ENCODE data around the gene NACC2. TPM values are rescaled to one million over a fixed set of nuclear protein-coding genes. Genes with fewer than 3 reads are reported as not detected.
"Not testable (repeated sequence)": the region's sequence is repeated elsewhere in the genome, so short reads cannot be mapped to it uniquely, and the experiment has no call there.

The NACC2 gene
- total RNA-seq, 1 experiment from 2014 or later = 62.0 TPM

GRCh38 chr9:136042541-136042940 lies 52.5 kb downstream of the NACC2 start:
- no TSS peak for BruUV-seq (replicated peaks)
- TF ChIP-seq REST (IDR thresholded peaks at IDR 0.05; ENCODE audit: insufficient read depth in 1 of 2, low read depth in 2 of 2, low read length in 1 of 2) = no peak
- TF ChIP-seq POLR2AphosphoS5 (IDR thresholded peaks at IDR 0.05; ENCODE audit: low read depth, low read length) = no peak
- in situ Hi-C loops (cut with HindIII; ENCODE audit: low pct_unique_long_range_greater_than_20kb, low sequenced_read_pairs) = no loop called here
- ChIA-PET CTCF (no interaction called here), POLR2A (no interaction called here)
- Histone ChIP-seq H3K4me1 (ENCODE audit: control insufficient read depth, insufficient read depth, low read length) (peaks cover 9% of the 10 kb centered on the region), H3K27ac (ENCODE audit: low read length) (no peak overlapping the region), H3K4me3 (ENCODE audit: low read depth in 2 of 2, low read length in 2 of 2) (no peak overlapping the region), H3K9me3 (ENCODE audit: control insufficient read depth, insufficient read depth, low read depth, low read length) (no peaks in the 10 kb centered on the region), H3K27me3 (ENCODE audit: control insufficient read depth, insufficient read depth, low read length) (no peaks in the 10 kb centered on the region), H3K36me3 (ENCODE audit: control insufficient read depth, insufficient read depth, low read length) (no peaks in the 10 kb centered on the region)
- intact Hi-C loops (cut with micrococcal nuclease; ENCODE audit: unreplicated experiment) = no loop called here
- no peak for ATAC-seq
- no peak for DNase-seq (ENCODE audit: low read depth, low spot score)

GRCh38 chr9:136040848-136041247 lies 54.2 kb downstream of the NACC2 start:
- POLR2A ChIA-PET = interaction anchor here (0.6 kb wide), 1 partner anchor 41 kb away, joined by 3 read pairs; no protein-coding TSS in a partner anchor
- BruUV-seq (replicated peaks); H3K36me3 ChIP-seq (ENCODE audit: control insufficient read depth, insufficient read depth, low read length); H3K4me3 ChIP-seq (ENCODE audit: low read depth in 2 of 2, low read length in 2 of 2); ATAC-seq; H3K27me3 ChIP-seq (ENCODE audit: control insufficient read depth, insufficient read depth, low read length); intact Hi-C loops (cut with micrococcal nuclease; ENCODE audit: unreplicated experiment); CTCF ChIA-PET; H3K9me3 ChIP-seq (ENCODE audit: control insufficient read depth, insufficient read depth, low read depth, low read length); in situ Hi-C loops (cut with HindIII; ENCODE audit: low pct_unique_long_range_greater_than_20kb, low sequenced_read_pairs); H3K27ac ChIP-seq (ENCODE audit: low read length); H3K4me1 ChIP-seq (ENCODE audit: control insufficient read depth, insufficient read depth, low read length); DNase-seq (ENCODE audit: low read depth, low spot score): not testable (repeated sequence)

- TF ChIP-seq CTCF (IDR thresholded peaks at IDR 0.05) (no peak), TCF7L2 (IDR thresholded peaks at IDR 0.05; ENCODE audit: low read depth, low read length) (no peak), POLR2AphosphoS5 (IDR thresholded peaks at IDR 0.05; ENCODE audit: low read depth, low read length) (no peak), REST (IDR thresholded peaks at IDR 0.05; ENCODE audit: insufficient read depth in 1 of 2, low read depth in 2 of 2, low read length in 1 of 2) (no peak), SIN3A (IDR thresholded peaks at IDR 0.05; ENCODE audit: borderline replicate concordance, insufficient read depth, low read depth, low read length) (no peak)
- ATAC-seq (no peak), DNase-seq (ENCODE audit: low read depth, low spot score) (no peak)
- Histone ChIP-seq H3K27me3 (ENCODE audit: control insufficient read depth, insufficient read depth, low read length) (no peaks in the 10 kb centered on the region), H3K4me1 (ENCODE audit: control insufficient read depth, insufficient read depth, low read length) (no peaks in the 10 kb centered on the region; the same call in 1 of the 2 replicates), H3K4me3 (ENCODE audit: low read depth in 2 of 2, low read length in 2 of 2) (no peak overlapping the region), H3K27ac (ENCODE audit: low read length) (no peak overlapping the region), H3K9me3 (ENCODE audit: control insufficient read depth, insufficient read depth, low read depth, low read length) (no peaks in the 10 kb centered on the region), H3K36me3 (ENCODE audit: control insufficient read depth, insufficient read depth, low read length) (no peaks in the 10 kb centered on the region; the same call in 1 of the 2 replicates)
- ChIA-PET POLR2A (no interaction called here), CTCF (no interaction called here)
- BruUV-seq (replicated peaks) = no TSS peak
- in situ Hi-C loops (cut with HindIII; ENCODE audit: low pct_unique_long_range_greater_than_20kb, low sequenced_read_pairs) (no loop called here), intact Hi-C loops (cut with micrococcal nuclease; ENCODE audit: unreplicated experiment) (no loop called here)
Observed at GRCh38 chr9:136039488-136039887, 55.6 kb downstream of the NACC2 start.
